GM12878 (cell line): ENCODE data around the gene TEC. TPM values are rescaled to one million over a fixed set of nuclear protein-coding genes. Genes with fewer than 3 reads are reported as not detected.

Experiments
- ATAC-seq: fragments of 200-7000 bp; cut with Tn5 transposase; 3 replicates; pipeline ENCODE4 v1.9.1; 2020; ENCODE audit warnings: mild to moderate bottlenecking, moderate library complexity
- BruUV-seq: library from RNA; stranded (reverse); fragments of 400-500 nt; replicated peaks from 2 replicates; lab custom pipeline; 2021; lab: Mats Ljungman, UMichigan
- CTCF ChIA-PET: fragments of 300-600 bp; sonication (Branson Sonifier 250); formaldehyde crosslinking; extraction: SDS; loops from one replicate; lab custom pipeline; 2021; ENCODE audit warnings: inconsistent platforms; lab: Yijun Ruan, JAX
- POLR2A ChIA-PET: fragments of 350-600 bp; formaldehyde crosslinking; extraction: SDS; loops from one replicate; lab custom pipeline; 2021; ENCODE audit warnings: inconsistent platforms; lab: Charles Lee
- RAD21 ChIA-PET: fragments of 300-600 bp; sonication (Branson Sonifier 250); formaldehyde crosslinking; loops from one replicate; lab custom pipeline; 2023; ENCODE audit warnings: antibody characterized with exemption; ENCODE audit not compliant: unreplicated experiment; lab: Charles Lee
- SMC1A ChIA-PET: fragments of 300-600 bp; sonication (Branson Sonifier 250); formaldehyde crosslinking; loops from one replicate; lab custom pipeline; 2023; ENCODE audit not compliant: unreplicated experiment, uncharacterized antibody; lab: Charles Lee
- DNase-seq: peaks from one replicate; pipeline ENCODE4 v3.0.0-alpha.2; 2011; ENCODE audit warnings: low read depth, low spot score
- FAIRE-seq: peaks from 3 replicates; lab custom pipeline; 2011; peaks lifted over from hg19 to GRCh38; lab: Jason Lieb, UNC
- H2AFZ ChIP-seq: 2 replicates; pipeline ENCODE4 v1.6.0; 2011; ENCODE audit warnings: low read depth, low read length, control low read depth; ENCODE audit not compliant: control insufficient read depth
- H3K27ac ChIP-seq: 2 replicates; pipeline ENCODE4 v1.5.1; 2011; ENCODE audit warnings: control low read depth; ENCODE audit not compliant: control insufficient read depth, insufficient read depth
- H3K27me3 ChIP-seq, 2 experiments: replicated peaks in 1 of 2; 2 replicates each; pipeline versions ENCODE4 v1.6.0 to v1.6.1; 2011; ENCODE audit warnings: low read length in 1 of 2; ENCODE audit not compliant: control insufficient read depth in 2 of 2, insufficient read depth in 2 of 2
- H3K36me3 ChIP-seq, 2 experiments: 2 replicates each; pipeline ENCODE4 v1.5.1; 2011; ENCODE audit warnings: low read length in 1 of 2; ENCODE audit not compliant: control insufficient read depth in 2 of 2, insufficient read depth in 2 of 2
- H3K4me1 ChIP-seq: 2 replicates; pipeline ENCODE4 v1.6.1; 2011; ENCODE audit warnings: mild to moderate bottlenecking, low read length, moderate library complexity, mixed read lengths; ENCODE audit not compliant: control insufficient read depth, insufficient read depth
- H3K4me2 ChIP-seq: 2 replicates; pipeline ENCODE4 v1.6.0; 2011; ENCODE audit warnings: control low read depth; ENCODE audit not compliant: control insufficient read depth, insufficient read depth
- H3K4me3 ChIP-seq: fragments of 200-600 bp; sonication (generic); 2 replicates; pipeline ENCODE4 v1.5.1; 2016
- H3K79me2 ChIP-seq: 2 replicates; pipeline ENCODE4 v1.6.0; 2011; ENCODE audit warnings: low read length; ENCODE audit not compliant: control insufficient read depth, insufficient read depth
- H3K9ac ChIP-seq: 2 replicates; pipeline ENCODE4 v1.8.0; 2011; ENCODE audit warnings: low read length, control low read depth, mixed read lengths; ENCODE audit not compliant: control insufficient read depth, insufficient read depth
- H3K9me3 ChIP-seq: replicated peaks from 3 replicates; pipeline ENCODE4 v1.5.1; 2011; ENCODE audit warnings: mild to moderate bottlenecking, low read length; ENCODE audit not compliant: control insufficient read depth, insufficient read depth
- H4K20me1 ChIP-seq: 2 replicates; pipeline ENCODE4 v1.6.0; 2011; ENCODE audit not compliant: control insufficient read depth, insufficient read depth
- ATF7 ChIP-seq: fragments of 450-650 bp; IDR thresholded peaks from 2 replicates; pipeline ENCODE4 v1.6.1; 2016; ENCODE audit warnings: low read depth, mild to moderate bottlenecking
- BMI1 ChIP-seq: fragments of 450-650 bp; IDR thresholded peaks from 2 replicates; pipeline ENCODE4 v1.6.1; 2016; ENCODE audit warnings: mild to moderate bottlenecking, moderate library complexity, borderline replicate concordance
- CBFB ChIP-seq: IDR thresholded peaks from 2 replicates; pipeline ENCODE4 v1.6.1; 2016; ENCODE audit warnings: antibody characterized with exemption, low read depth
- ESRRA ChIP-seq: IDR thresholded peaks from 2 replicates; pipeline ENCODE4 v1.6.1; 2012; ENCODE audit warnings: mild to moderate bottlenecking, low read length, improper control_type of control experiment
- GATAD2B ChIP-seq: fragments of 450-650 bp; conservative IDR thresholded peaks from 2 replicates; pipeline ENCODE4 v1.6.1; 2017; ENCODE audit warnings: low read depth, mild to moderate bottlenecking, moderate library complexity
- HCFC1 ChIP-seq: fragments of 150-350 bp; IDR thresholded peaks from 2 replicates; pipeline ENCODE4 v1.6.1; 2014; ENCODE audit warnings: low read length
- KDM1A ChIP-seq: fragments of 200-600 bp; sonication (generic); IDR thresholded peaks from 2 replicates; pipeline ENCODE4 v1.6.1; 2016; ENCODE audit warnings: borderline replicate concordance
- LARP7 ChIP-seq: fragments of 450-650 bp; IDR thresholded peaks from 2 replicates; pipeline ENCODE4 v1.6.1; 2017; ENCODE audit warnings: mild to moderate bottlenecking
- MEF2A ChIP-seq: IDR thresholded peaks from 2 replicates; pipeline ENCODE4 v1.6.1; 2011; ENCODE audit warnings: low read depth, mild to moderate bottlenecking, low read length, moderate library complexity; ENCODE audit not compliant: insufficient read depth
- NFIC ChIP-seq: IDR thresholded peaks from 2 replicates; pipeline ENCODE4 v1.6.1; 2012; ENCODE audit warnings: low read depth, mild to moderate bottlenecking, inconsistent platforms, low read length, moderate library complexity
- RAD21 ChIP-seq: IDR thresholded peaks from 2 replicates; pipeline ENCODE4 v1.6.1; 2011; ENCODE audit warnings: mild to moderate bottlenecking, low read depth, low read length, moderate library complexity; ENCODE audit not compliant: insufficient read depth
- RFX5 ChIP-seq: IDR thresholded peaks from 2 replicates; pipeline ENCODE4 v1.6.1; 2011; ENCODE audit warnings: low read depth, low read length, improper control_type of control experiment
- SIN3A ChIP-seq: IDR thresholded peaks from 2 replicates; pipeline ENCODE4 v1.6.1; 2012; ENCODE audit warnings: low read depth, low read length, improper control_type of control experiment
- SMC3 ChIP-seq: IDR thresholded peaks from 2 replicates; pipeline ENCODE4 v1.6.1; 2011; ENCODE audit warnings: low read length, improper control_type of control experiment, borderline replicate concordance
- SP1 ChIP-seq: IDR thresholded peaks from one replicate; pipeline ENCODE4 v1.6.1; 2011; ENCODE audit warnings: low read depth, low read length
- YBX1 ChIP-seq: fragments of 450-650 bp; IDR thresholded peaks from 2 replicates; pipeline ENCODE4 v1.6.1; 2016; ENCODE audit warnings: antibody characterized with exemption
- ZZZ3 ChIP-seq: IDR thresholded peaks from 2 replicates; pipeline ENCODE4 v1.6.1; 2011; ENCODE audit warnings: low read depth; ENCODE audit not compliant: control insufficient read depth, insufficient read length
- whole genome bisulfite sequencing: methylation state at CpG from one replicate; pipeline ENCODE4 v1.1.6; 2016; ENCODE audit warnings: low lambda C conversion rate; ENCODE audit not compliant: insufficient replicate concordance, insufficient coverage; ENCODE audit errors: missing lambda C conversion rate; 5-methylcytosine and 5-hydroxymethylcytosine counted together
- in situ Hi-C: fragments of 300-500 bp; cut with MboI; formaldehyde crosslinking; loops from 9 replicates; pipeline ENCODE4 v1.14.3; 2018; ENCODE audit warnings: mixed read lengths
- intact Hi-C: fragments of 100-400 bp; cut with micrococcal nuclease; formaldehyde crosslinking; loops from one replicate; pipeline ENCODE4 v1.14.2; 2022; ENCODE audit not compliant: unreplicated experiment
- polyA plus RNA-seq, 11 experiments: library from polyadenylated mRNA; depleted of rRNA in 4 of 11; unstranded in 6 of 11; stranded (reverse) in 5 of 11; fragments of >200 nt; fragmentation: Nextera tagmentation in 4 of 11; fragmentation: Illumina TruSeq in 1 of 11; extraction: Ambion mirVana in 4 of 11; extraction: Trizol in 1 of 11; gene quantifications; 1 replicate in 1 of 11; 2 replicates in 10 of 11; pipeline versions ENCODE4 v1.2.1 to v1.2.3, GENCODE V29; 2011 to 2016; ENCODE audit warnings: inconsistent platforms in 2 of 11, missing spikeins in 2 of 11, low read depth in 1 of 11
- total RNA-seq, 4 experiments: library from RNA; depleted of rRNA in 3 of 4; stranded (reverse); fragments of >200 nt in 3 of 4; fragmentation: Illumina TruSeq in 1 of 4; extraction: Trizol in 1 of 4; gene quantifications; 2 replicates each; pipeline versions ENCODE4 v1.2.1 to v1.2.3, GENCODE V29; 2013 to 2021
- TF ChIP-seq, protein P1 (sequence below), 3 experiments: IDR thresholded peaks in 2 of 3; conservative IDR thresholded peaks in 1 of 3; 2 replicates each; pipeline ENCODE4 v1.5.1; 2011; ENCODE audit warnings: low read depth in 3 of 3, low read length in 3 of 3, mild to moderate bottlenecking in 3 of 3, control low read depth in 2 of 3, moderate library complexity in 2 of 3, inconsistent platforms in 1 of 3, mixed read lengths in 1 of 3; ENCODE audit not compliant: control insufficient read depth in 2 of 3, insufficient read depth in 1 of 3; ENCODE audit errors: extremely low read depth in 1 of 3
- TF ChIP-seq, protein P2 (sequence below): IDR thresholded peaks from 2 replicates; pipeline ENCODE4 v1.6.1; 2011; ENCODE audit warnings: mild to moderate bottlenecking, low read depth, low read length, moderate library complexity; ENCODE audit not compliant: insufficient replicate concordance

The TEC gene
- total and polyA plus RNA-seq, 10 of the 15 experiments (the other 5 are each of a cell fraction or from before 2014, with no cell fraction given), result 7.4 to 27.2 (median 17.1) TPM

DNA sequence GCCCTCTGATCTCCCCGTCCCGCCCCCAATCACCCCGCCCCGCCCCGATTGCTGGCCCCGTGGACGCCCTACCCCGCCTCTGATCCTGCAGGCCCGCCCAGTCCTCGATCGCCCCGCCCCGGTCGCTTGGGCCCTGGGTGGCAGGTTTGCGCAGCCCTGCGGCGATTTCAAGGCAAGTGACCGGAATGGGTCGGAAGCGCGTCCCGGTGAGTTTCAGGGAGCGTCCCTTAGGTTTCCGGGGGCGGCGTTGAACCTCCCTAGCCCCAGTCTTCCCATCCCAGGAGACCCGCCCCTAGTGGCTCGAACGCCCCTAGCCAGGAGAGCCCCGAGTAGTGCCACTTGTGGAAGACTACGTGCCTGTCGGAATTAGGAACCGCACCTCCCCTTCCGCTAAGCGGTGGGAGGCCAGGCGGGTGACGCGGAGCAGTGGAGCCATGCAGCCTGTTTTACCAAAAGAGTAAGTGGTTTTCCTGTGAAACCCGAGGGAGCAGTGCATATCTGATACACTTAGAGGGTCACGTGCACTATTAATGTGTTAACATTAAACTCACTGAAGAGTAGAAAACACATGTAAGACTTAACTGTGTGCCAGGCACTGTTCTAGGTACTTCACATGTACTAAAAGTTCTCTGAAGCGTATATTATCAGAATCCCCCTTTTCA, 354 bp upstream of the TEC start (continued):
- TF ChIP-seq, protein P1, sequence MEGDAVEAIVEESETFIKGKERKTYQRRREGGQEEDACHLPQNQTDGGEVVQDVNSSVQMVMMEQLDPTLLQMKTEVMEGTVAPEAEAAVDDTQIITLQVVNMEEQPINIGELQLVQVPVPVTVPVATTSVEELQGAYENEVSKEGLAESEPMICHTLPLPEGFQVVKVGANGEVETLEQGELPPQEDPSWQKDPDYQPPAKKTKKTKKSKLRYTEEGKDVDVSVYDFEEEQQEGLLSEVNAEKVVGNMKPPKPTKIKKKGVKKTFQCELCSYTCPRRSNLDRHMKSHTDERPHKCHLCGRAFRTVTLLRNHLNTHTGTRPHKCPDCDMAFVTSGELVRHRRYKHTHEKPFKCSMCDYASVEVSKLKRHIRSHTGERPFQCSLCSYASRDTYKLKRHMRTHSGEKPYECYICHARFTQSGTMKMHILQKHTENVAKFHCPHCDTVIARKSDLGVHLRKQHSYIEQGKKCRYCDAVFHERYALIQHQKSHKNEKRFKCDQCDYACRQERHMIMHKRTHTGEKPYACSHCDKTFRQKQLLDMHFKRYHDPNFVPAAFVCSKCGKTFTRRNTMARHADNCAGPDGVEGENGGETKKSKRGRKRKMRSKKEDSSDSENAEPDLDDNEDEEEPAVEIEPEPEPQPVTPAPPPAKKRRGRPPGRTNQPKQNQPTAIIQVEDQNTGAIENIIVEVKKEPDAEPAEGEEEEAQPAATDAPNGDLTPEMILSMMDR (IDR thresholded peaks at IDR 0.05 in 2 of 3, conservative IDR thresholded peaks at IDR 0.05 in 1 of 3; ENCODE audit: control insufficient read depth in 2 of 3, extremely low read depth in 1 of 3, insufficient read depth in 1 of 3, low read depth in 3 of 3, low read length in 3 of 3), result peak in 2 of 3 experiments; percentile 16 to 31; a peak in 2 of 6 replicates
- TF ChIP-seq MEF2A (no peak), LARP7 (peak; percentile 54)

DNA sequence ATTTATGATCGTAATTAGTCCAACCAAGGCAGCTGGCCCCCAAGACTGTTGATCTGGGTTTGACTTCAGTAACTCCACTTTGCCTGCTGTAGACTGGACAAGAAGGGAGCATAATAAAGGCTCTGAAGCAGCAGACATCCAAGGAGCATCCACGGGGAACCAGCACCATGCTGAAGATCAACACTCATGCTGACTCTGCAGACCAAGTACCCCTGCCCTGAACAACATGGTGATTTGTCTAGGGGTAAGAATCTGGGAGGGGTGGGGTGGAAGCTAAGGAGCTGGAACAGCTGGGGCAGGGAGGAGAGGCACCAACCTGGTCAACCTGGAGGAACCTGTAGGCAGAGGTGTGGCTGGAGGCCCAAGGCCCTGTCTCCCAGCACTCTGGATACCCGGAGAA, 2.1 kb downstream of the TEC start:
- ChIA-PET POLR2A (interaction anchor here (0.8 to 2.5 kb wide), 8 partner anchors 11 to 75 kb away, joined by 3 to 12 read pairs (median 4); no protein-coding TSS in a partner anchor), CTCF (interaction anchor here (1.1 to 1.4 kb wide), 3 partner anchors 12 to 140 kb away, joined by 3 to 6 read pairs (median 3); no protein-coding TSS in a partner anchor), RAD21 (interaction anchor here (0.9 to 3.6 kb wide), 9 partner anchors 18 to 99 kb away, joined by 3 to 19 read pairs (median 4); no protein-coding TSS in a partner anchor), SMC1A (interaction anchor here (0.6 to 4.6 kb wide), 16 partner anchors 10 to 355 kb away, joined by 3 to 26 read pairs (median 4); no protein-coding TSS in a partner anchor)
- in situ Hi-C loops, result no loop called here
- DNase-seq (no peak), FAIRE-seq (no peak), ATAC-seq (no peak)
- Histone ChIP-seq H3K4me2 (peak overlapping the region; percentile 92), H3K4me3 (peak overlapping the region; percentile 91), H3K36me3 (peaks cover 0 to 4% of the 10 kb centered on the region in 2 experiments; a peak in 2 of 4 replicates), H3K79me2 (peaks cover 73% of the 10 kb centered on the region), H3K4me1 (peaks cover 25% of the 10 kb centered on the region), H3K9me3 (peaks cover 5% of the 10 kb centered on the region; the same call in 2 of the 3 replicates), H4K20me1 (no peaks in the 10 kb centered on the region), H3K27me3 (no peaks in the 10 kb centered on the region), H3K9ac (0 out of 2 replicates have a peak overlapping the region, but pooled peaks have one; percentile 17), H3K27ac (peak overlapping the region; percentile 6), H2AFZ (no peak overlapping the region)
- 94% methylated on average over 3 of the region's 3 CpGs for WGBS
- no peak for TF ChIP-seq MEF2A
- no peak for TF ChIP-seq YBX1
- TF ChIP-seq SIN3A, result no peak
- no peak for TF ChIP-seq SMC3
- TF ChIP-seq ZZZ3, result no peak
- TF ChIP-seq RAD21, result no peak
- no peak for TF ChIP-seq SP1
- no peak for TF ChIP-seq ATF7
- no peak for TF ChIP-seq CBFB
- TF ChIP-seq, protein P2, sequence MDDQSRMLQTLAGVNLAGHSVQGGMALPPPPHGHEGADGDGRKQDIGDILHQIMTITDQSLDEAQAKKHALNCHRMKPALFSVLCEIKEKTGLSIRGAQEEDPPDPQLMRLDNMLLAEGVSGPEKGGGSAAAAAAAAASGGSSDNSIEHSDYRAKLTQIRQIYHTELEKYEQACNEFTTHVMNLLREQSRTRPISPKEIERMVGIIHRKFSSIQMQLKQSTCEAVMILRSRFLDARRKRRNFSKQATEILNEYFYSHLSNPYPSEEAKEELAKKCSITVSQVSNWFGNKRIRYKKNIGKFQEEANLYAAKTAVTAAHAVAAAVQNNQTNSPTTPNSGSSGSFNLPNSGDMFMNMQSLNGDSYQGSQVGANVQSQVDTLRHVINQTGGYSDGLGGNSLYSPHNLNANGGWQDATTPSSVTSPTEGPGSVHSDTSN, result no peak
- TF ChIP-seq KDM1A, result no peak
- TF ChIP-seq ESRRA, result no peak
- no peak for TF ChIP-seq NFIC
- no peak for TF ChIP-seq BMI1
- TF ChIP-seq GATAD2B, result no peak
- TF ChIP-seq RFX5, result no peak
- TF ChIP-seq HCFC1, result no peak
- BruUV-seq, result no TSS peak
- intact Hi-C loops, result loop anchor here (5.0 kb wide), 3 partner anchors 220 to 780 kb away; partner anchors contain the start of genes ATP10D and NFXL1
